H1 (cell line): ENCODE results near the gene TTC3. TPM values are rescaled to one million over a fixed set of nuclear protein-coding genes. Genes with fewer than 3 reads are reported as not detected.

ENCODE experiments used
- ASH2L ChIP-seq: fragments of 200-600, 300-600 bp; sonication (generic); IDR thresholded peaks from one replicate; pipeline ENCODE4 v1.7.1; 2017; ENCODE audit warnings: low read length
- BRCA1 ChIP-seq: IDR thresholded peaks from 2 replicates; pipeline ENCODE4 v1.6.1; 2012; ENCODE audit warnings: low read depth, low read length, improper control_type of control experiment
- CHD7 ChIP-seq: fragments of 300-600 bp; sonication (generic); IDR thresholded peaks from 2 replicates; pipeline ENCODE4 v1.7.1; 2012; ENCODE audit warnings: low read length, moderate library complexity, mild to moderate bottlenecking, inconsistent platforms; ENCODE audit not compliant: insufficient replicate concordance
- EGR1 ChIP-seq: IDR thresholded peaks from 2 replicates; pipeline ENCODE4 v1.6.1; 2011; ENCODE audit warnings: low read depth, low read length, borderline replicate concordance
- EZH2 ChIP-seq: fragments of 200-600 bp; sonication (generic); IDR thresholded peaks from 2 replicates; pipeline ENCODE4 v1.7.1; 2012; ENCODE audit warnings: low read depth, mild to moderate bottlenecking, moderate library complexity, low read length, inconsistent platforms; ENCODE audit not compliant: severe bottlenecking
- GABPA ChIP-seq: IDR thresholded peaks from 2 replicates; pipeline ENCODE4 v1.6.1; 2011; ENCODE audit warnings: mild to moderate bottlenecking, low read length, moderate library complexity, borderline replicate concordance; ENCODE audit not compliant: insufficient read depth
- POLR2AphosphoS5 ChIP-seq: IDR thresholded peaks from 2 replicates; pipeline ENCODE4 v1.6.1; 2011; ENCODE audit warnings: low read depth, low read length
- SAP30 ChIP-seq: fragments of 300-600 bp; sonication (generic); IDR thresholded peaks from 2 replicates; pipeline ENCODE4 v1.7.1; 2012; ENCODE audit warnings: low read length, moderate library complexity, mild to moderate bottlenecking, inconsistent platforms; ENCODE audit not compliant: insufficient read depth, insufficient replicate concordance
- polyA plus RNA-seq, 7 experiments: library from polyadenylated mRNA; depleted of rRNA in 3 of 7; stranded (reverse) in 5 of 7; unstranded in 2 of 7; fragments of >200 nt in 5 of 7; fragments of 200-250 nt in 2 of 7; gene quantifications; 1 replicate in 5 of 7; 2 replicates in 1 of 7; 4 replicates in 1 of 7; pipeline versions ENCODE4 v1.2.1 to v1.2.3, GENCODE V29; 2011 to 2013; ENCODE audit warnings: missing spikeins in 2 of 7, mixed read lengths in 2 of 7
- total RNA-seq: library from RNA; stranded (reverse); fragmentation: NEBNext Ultra II Directional; extraction: Animal tissue kit (Norgen Biotek cat#: 25700); gene quantifications from 2 replicates; pipeline ENCODE4 v1.2.1, GENCODE V29; 2021
- TF ChIP-seq, protein P1 (sequence below): IDR thresholded peaks from 2 replicates; pipeline ENCODE4 v1.6.1; 2012; ENCODE audit warnings: low read length, inconsistent platforms

The TTC3 gene
- total and polyA plus RNA-seq, 2 of the 8 experiments (the other 6 are each of a cell fraction or from before 2014, with no cell fraction given): 11.0 to 36.2 TPM

GRCh38 chr21:37058261-37058660 lies 14.8 kb upstream of the TTC3 start (continued):
- TF ChIP-seq CHD7 (no peak), POLR2AphosphoS5 (no peak), ASH2L (no peak), BRCA1 (no peak), EZH2 (no peak), SAP30 (no peak), EGR1 (no peak), GABPA (no peak)
- TF ChIP-seq, protein P1, sequence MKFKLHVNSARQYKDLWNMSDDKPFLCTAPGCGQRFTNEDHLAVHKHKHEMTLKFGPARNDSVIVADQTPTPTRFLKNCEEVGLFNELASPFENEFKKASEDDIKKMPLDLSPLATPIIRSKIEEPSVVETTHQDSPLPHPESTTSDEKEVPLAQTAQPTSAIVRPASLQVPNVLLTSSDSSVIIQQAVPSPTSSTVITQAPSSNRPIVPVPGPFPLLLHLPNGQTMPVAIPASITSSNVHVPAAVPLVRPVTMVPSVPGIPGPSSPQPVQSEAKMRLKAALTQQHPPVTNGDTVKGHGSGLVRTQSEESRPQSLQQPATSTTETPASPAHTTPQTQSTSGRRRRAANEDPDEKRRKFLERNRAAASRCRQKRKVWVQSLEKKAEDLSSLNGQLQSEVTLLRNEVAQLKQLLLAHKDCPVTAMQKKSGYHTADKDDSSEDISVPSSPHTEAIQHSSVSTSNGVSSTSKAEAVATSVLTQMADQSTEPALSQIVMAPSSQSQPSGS: no peak
